Small intestine (tissue), 7 donors: Measurements from ENCODE around the gene CCDC141. TPM values are rescaled to one million over a fixed set of nuclear protein-coding genes. Genes with fewer than 3 reads are reported as not detected.

Source experiments
- DNase-seq, 2 donors: peaks; one replicate each; pipeline versions ENCODE4 v3.0.0 to v3.0.0-alpha.2; 2013
- FAIRE-seq: peaks from 2 replicates; lab custom pipeline; 2012; peaks lifted over from hg19 to GRCh38; lab: Jason Lieb, UNC
- H3K27ac ChIP-seq, 3 donors: one replicate each; pipeline ENCODE4 v1.5.1; 2013; ENCODE audit warnings: low read length in 2 of 3, mild to moderate bottlenecking in 2 of 3, control low read depth in 1 of 3, inconsistent platforms in 1 of 3, low read depth in 1 of 3, moderate library complexity in 1 of 3
- H3K27me3 ChIP-seq, 3 donors: one replicate each; pipeline ENCODE4 v1.6.1; 2013; ENCODE audit warnings: low read length in 3 of 3, inconsistent platforms in 1 of 3; ENCODE audit not compliant: control insufficient read depth in 3 of 3, insufficient read depth in 3 of 3
- H3K36me3 ChIP-seq, 3 donors: one replicate each; pipeline ENCODE4 v1.6.1; 2013; ENCODE audit warnings: low read length in 3 of 3, inconsistent platforms in 1 of 3, low read depth in 1 of 3, mild to moderate bottlenecking in 1 of 3, moderate library complexity in 1 of 3; ENCODE audit not compliant: control insufficient read depth in 3 of 3, insufficient read depth in 2 of 3
- H3K4me1 ChIP-seq, 3 donors: one replicate each; pipeline ENCODE4 v1.6.1; 2013; ENCODE audit warnings: low read length in 2 of 3, inconsistent platforms in 1 of 3, low read depth in 1 of 3, mild to moderate bottlenecking in 1 of 3, moderate library complexity in 1 of 3; ENCODE audit not compliant: control insufficient read depth in 3 of 3, insufficient read depth in 2 of 3
- H3K4me3 ChIP-seq, 3 donors: one replicate each; pipeline ENCODE4 v1.5.1; 2013; ENCODE audit warnings: low read length in 3 of 3, control low read depth in 1 of 3, inconsistent platforms in 1 of 3, low read depth in 1 of 3, mild to moderate bottlenecking in 1 of 3, moderate library complexity in 1 of 3
- H3K9me3 ChIP-seq, 2 donors: one replicate each; pipeline ENCODE4 v1.6.1; 2013; ENCODE audit warnings: low read depth in 1 of 2, low read length in 1 of 2; ENCODE audit not compliant: control insufficient read depth in 2 of 2, insufficient read depth in 1 of 2
- WGBS, 3 donors: extraction: QIAGEN DNeasy Blood & Tissue Kit; methylation state at CpG; one replicate each; pipeline ENCODE4 v1.1.7; 2013; 5-methylcytosine and 5-hydroxymethylcytosine counted together
- polyA plus RNA-seq, 4 donors: library from polyadenylated mRNA; stranded (reverse) in 3 of 4; unstranded in 1 of 4; fragments of 200-250 nt in 3 of 4; fragments of 120-200 nt in 1 of 4; gene quantifications; one replicate each; pipeline versions ENCODE4 v1.2.1 to v1.2.3, GENCODE V29; 2013
- donor health status: healthy with polysubstance abuse.
- donor health status: control.
- donor health status: control.
- donor health status: Bipolar disorder and iron deficiency.
- donor health status: healthy.

Gene CCDC141
- polyA plus RNA-seq, 4 donors, result 0.27 to 2.5 (median 0.27) TPM; not detected in 1

DNA sequence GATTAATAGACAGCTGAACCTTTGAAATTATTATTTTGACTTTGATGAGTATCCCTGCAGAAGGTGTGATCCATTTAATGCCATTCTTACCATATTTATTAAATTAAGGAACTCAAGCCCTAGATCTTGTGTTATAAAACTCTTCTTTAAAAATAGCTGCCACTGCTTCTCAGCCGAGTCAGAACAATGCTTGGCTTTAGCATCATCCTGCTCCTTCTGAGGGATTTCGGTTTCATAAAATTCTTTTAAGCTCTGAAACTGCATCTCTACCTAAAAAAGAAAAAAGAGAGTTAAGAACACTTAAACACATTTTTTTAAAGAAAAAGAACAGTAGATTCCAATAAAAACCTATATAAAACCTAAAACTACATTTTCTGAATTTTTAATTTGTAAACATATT lies 172.1 kb downstream of the CCDC141 start:
- Histone ChIP-seq H3K4me3 (no peak overlapping the region), H3K27ac (no peak overlapping the region), H3K9me3 (no peaks in the 10 kb centered on the region), H3K36me3 (no peaks in the 10 kb centered on the region), H3K4me1 (no peaks in the 10 kb centered on the region), H3K27me3 (no peaks in the 10 kb centered on the region)
- DNase-seq (no peak), FAIRE-seq (no peak)
- 81 to 88% (median 86%) methylated on average over 2 of the region's 2 CpGs for WGBS, 3 donors

DNA sequence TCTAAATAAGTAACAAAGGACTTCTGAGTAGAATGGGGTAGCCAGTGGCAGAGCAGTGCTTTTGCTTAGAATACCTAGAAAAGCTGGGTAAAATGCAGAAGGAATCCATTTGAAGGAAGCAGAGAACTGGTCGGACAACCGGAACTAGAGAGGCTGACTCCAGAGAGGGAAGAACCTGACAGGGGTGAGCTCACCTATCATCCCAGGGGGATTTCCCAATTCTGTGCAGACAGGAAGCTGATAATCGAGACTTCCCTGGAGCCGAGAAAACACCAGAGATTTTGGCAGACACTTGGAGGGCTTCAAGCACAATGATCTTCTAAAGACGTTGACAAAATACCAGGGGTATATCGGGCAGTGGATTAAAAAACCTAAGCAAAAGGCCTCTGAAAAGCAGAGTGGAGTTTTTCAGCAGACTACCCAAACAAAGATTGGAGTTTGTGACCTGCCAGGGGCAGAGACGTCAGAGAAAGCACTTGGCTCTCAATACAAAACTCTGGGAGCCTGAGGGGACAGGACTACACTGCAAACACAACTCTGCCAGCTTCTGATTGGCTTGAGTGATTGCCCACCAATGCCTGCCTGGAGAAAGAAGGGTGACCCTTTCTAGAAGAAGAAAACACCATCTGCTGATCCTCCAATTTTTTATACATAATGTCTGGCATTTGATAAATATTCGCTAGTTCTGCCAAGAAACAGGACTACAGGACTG lies 175.3 kb downstream of the CCDC141 start:
- Histone ChIP-seq H3K9me3 (no peaks in the 10 kb centered on the region), H3K27me3 (no peaks in the 10 kb centered on the region), H3K27ac (no peak overlapping the region), H3K4me1 (no peaks in the 10 kb centered on the region), H3K36me3 (no peaks in the 10 kb centered on the region), H3K4me3 (no peak overlapping the region)
- WGBS, 3 donors, result 67 to 73% (median 68%) methylated on average over 8 of the region's 8 CpGs
- FAIRE-seq (no peak), DNase-seq (no peak)

DNA sequence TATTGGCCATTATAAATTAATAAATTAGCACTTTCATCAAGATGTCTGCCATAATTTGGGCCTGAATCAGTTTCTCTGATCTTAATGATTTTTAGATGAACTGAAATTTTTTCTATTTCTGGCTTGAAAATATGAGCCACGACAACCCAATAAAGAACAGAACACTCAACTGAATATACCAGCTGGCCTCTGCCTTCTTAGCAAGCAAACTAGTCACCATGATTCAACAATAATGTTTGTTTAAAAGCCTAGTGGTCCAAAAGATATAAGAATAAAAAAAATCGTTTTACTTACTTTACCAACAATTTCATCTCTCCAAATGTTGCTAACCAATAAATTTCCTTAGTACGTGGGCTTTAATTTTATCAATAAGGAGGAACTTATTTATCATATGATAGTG lies 176.0 kb downstream of the CCDC141 start:
- FAIRE-seq, result no peak
- Histone ChIP-seq H3K36me3 (no peaks in the 10 kb centered on the region), H3K4me1 (no peaks in the 10 kb centered on the region), H3K27me3 (no peaks in the 10 kb centered on the region), H3K4me3 (no peak overlapping the region), H3K27ac (no peak overlapping the region), H3K9me3 (no peaks in the 10 kb centered on the region)
- DNase-seq, result no peak
- 75 to 89% (median 76%) methylated on average over 3 of the region's 3 CpGs for WGBS, 3 donors

DNA sequence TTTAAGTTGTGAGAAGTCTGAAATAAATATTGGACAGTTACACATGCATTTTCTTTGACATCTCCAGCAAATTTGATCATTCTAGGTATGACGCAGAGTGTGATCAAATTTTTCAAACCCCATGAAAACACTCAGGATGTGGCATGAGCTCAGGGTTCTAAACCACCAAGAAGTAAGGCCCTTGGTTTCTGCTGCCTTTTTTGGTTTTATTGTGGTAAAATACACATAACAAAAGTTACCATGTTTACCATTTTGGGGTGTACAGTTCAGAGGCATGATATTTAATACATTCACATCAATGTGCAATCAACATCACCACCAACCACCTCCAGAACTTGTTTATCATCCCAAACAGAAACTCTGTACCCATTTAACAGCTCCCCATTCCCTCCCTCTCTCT lies 178.4 kb downstream of the CCDC141 start:
- Histone ChIP-seq H3K27ac (no peak overlapping the region), H3K36me3 (no peaks in the 10 kb centered on the region), H3K27me3 (no peaks in the 10 kb centered on the region), H3K9me3 (no peaks in the 10 kb centered on the region), H3K4me3 (no peak overlapping the region), H3K4me1 (no peaks in the 10 kb centered on the region)
- no peak for FAIRE-seq
- 77 to 94% (median 87%) methylated on average over 1 of the region's 1 CpG for WGBS, 3 donors
- DNase-seq, result no peak

DNA sequence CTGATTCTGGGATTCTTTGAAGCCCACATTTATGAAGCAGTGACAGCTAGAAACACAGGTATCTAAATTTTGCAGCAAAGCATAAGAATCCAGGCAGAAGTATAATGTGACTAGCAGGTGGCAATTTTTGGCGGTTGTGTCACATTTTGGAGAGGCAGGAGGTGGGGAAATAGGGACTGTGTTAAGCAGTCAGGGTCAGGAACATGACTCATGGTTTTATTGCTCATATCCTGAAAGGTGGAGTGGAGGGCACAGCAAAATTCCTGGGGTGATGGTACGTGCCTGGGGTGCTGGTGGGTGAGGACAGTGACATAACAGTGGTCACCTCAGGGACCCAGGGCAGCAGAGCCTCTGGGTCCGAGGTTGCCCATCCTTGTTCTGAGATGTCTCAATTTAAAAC lies 179.2 kb downstream of the CCDC141 start:
- Histone ChIP-seq H3K4me3 (no peak overlapping the region), H3K9me3 (no peaks in the 10 kb centered on the region), H3K27ac (no peak overlapping the region), H3K36me3 (no peaks in the 10 kb centered on the region), H3K27me3 (no peaks in the 10 kb centered on the region), H3K4me1 (no peaks in the 10 kb centered on the region)
- DNase-seq (no peak), FAIRE-seq (no peak)
- 32 to 62% (median 49%) methylated on average over 3 of the region's 3 CpGs for WGBS, 3 donors

DNA sequence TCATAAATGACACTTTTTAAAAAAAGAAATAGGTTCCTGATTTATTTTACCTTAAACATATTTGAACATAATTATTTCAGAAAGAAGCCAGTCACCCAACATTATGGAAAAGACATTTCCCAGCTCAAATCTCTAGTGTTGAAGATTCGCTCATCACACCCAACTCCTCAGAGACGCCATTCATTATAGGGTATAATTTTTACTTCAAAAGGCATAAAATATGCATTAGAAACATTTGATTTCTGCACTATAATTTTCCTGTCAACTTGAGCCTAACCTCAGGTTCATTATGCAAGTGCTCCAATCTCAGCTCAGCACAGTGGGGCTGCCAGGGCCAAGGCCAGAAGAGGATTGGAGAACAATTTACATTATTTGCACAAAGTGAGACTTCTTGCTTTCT lies 183.9 kb downstream of the CCDC141 start:
- 94 to 97% (median 94%) methylated on average over 2 of the region's 2 CpGs for WGBS, 3 donors
- H3K9me3 ChIP-seq, result no peaks in the 10 kb centered on the region
- DNase-seq, result no peak

DNA sequence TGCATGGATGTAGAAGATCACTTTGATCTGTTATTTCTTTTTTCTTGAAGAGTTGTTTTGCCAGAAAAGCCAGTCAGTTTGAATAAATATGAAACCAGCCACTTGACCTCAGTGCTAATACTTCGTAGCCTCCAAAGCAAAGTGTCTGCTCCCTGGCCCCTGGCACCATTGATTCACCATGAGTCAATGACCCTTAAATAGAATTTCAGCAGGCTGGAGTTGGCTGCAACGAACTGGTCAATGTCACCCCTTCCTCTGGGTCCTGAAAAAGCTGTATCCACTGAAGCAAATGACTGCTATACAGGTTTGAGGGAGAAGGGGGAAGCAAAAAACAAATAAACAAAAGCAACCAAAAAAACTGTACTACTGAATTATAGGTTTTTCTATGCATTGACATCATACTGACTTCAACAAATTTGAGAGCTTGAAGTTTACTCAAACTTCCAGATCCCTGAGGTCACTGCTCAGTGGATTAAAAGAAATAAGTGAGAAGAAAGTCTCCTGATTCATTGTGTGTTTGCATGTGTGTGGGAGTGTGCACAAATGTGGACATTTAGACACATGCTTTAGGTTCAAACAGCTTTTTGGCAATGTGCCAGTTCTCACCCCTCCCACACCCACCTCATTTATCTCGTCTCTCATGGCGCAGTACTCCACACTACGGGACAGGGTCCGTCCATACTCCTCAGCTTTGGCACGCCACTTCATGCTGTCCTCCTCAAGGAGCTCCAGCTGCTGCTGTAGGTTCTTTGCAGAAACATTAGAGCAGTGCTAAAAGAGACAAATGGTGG lies 184.6 kb downstream of the CCDC141 start:
- peak in 1 of 2 donors; percentile 6 for DNase-seq
- H3K27ac ChIP-seq, result no peak overlapping the region
- no peak overlapping the region for H3K4me3 ChIP-seq
- peaks cover 0 to 2% (median 0%) of the 10 kb centered on the region in 3 donors for H3K4me1 ChIP-seq
- FAIRE-seq, result no peak
- no peaks in the 10 kb centered on the region for H3K36me3 ChIP-seq
- no peaks in the 10 kb centered on the region for H3K27me3 ChIP-seq
- WGBS, 3 donors, result 26 to 63% (median 46%) methylated on average over 7 of the region's 7 CpGs
- no peaks in the 10 kb centered on the region for H3K9me3 ChIP-seq

More for the DNA sequence above, 183.9 kb downstream of the CCDC141 start:
- Histone ChIP-seq H3K4me1 (peaks cover 0 to 2% (median 0%) of the 10 kb centered on the region in 3 donors), H3K27ac (no peak overlapping the region), H3K36me3 (no peaks in the 10 kb centered on the region), H3K4me3 (no peak overlapping the region), H3K27me3 (no peaks in the 10 kb centered on the region)
- no peak for FAIRE-seq

DNA sequence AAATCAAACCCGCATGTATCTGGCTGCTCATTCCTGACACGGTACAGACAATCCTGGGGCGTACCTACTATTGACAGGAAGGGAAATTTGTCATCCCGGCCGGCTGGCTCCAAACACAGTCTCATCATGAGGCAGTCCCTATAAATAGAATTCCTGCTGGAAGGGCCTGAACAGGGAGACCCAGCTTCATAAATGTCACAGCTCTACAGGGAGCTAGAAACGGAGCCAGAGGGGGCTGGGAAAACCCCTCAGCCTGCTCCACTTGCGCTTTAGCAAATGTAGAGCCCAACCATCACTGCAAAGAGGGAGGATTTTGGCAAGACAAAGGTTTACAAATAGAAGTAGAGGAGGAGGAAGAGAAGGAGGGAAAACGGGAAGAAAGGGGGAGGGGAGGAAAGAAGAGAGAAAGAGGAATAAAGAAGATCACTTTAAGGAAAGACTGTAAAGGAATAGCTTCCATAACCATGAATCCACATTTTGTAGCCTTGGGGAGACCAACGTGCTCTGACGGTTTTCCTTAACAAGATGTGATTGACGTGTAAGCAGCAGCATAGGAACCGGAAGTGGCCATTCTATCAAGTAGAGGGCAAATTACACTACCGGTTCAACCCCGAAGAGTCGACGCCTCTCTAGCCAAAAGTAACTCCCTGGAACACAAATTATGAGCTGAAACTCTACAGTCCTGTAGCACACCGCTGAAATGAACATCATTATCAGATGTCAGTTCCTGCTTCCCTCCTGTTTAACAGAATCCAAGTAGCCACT lies 185.9 kb downstream of the CCDC141 start:
- DNase-seq (peak in 1 of 2 donors; percentile 23), FAIRE-seq (no peak)
- WGBS, 3 donors, result 69 to 79% (median 74%) methylated on average over 17 of the region's 17 CpGs

More for the DNA sequence above, 185.9 kb downstream of the CCDC141 start:
- Histone ChIP-seq H3K27me3 (no peaks in the 10 kb centered on the region), H3K4me3 (no peak overlapping the region), H3K9me3 (no peaks in the 10 kb centered on the region), H3K4me1 (peaks cover 0 to 2% (median 0%) of the 10 kb centered on the region in 3 donors), H3K27ac (peak overlapping the region in 1 of 3 donors; percentile 46), H3K36me3 (no peaks in the 10 kb centered on the region)
